OCI-LY7 (cell line): Measurements from ENCODE around the gene KCTD17. TPM values are rescaled to one million over a fixed set of nuclear protein-coding genes. Genes with fewer than 3 reads are reported as not detected.

Source experiments
- BruUV-seq: library from RNA; stranded (reverse); fragments of 400-500 nt; replicated peaks from 2 replicates; lab custom pipeline; 2021; lab: Mats Ljungman, UMichigan
- CTCF ChIA-PET: fragments of 300-600 bp; sonication (Branson Sonifier 250); formaldehyde crosslinking; loops from one replicate; lab custom pipeline; 2022; ENCODE audit warnings: antibody characterized with exemption; ENCODE audit not compliant: unreplicated experiment; lab: Charles Lee
- POLR2A ChIA-PET: fragments of 300-600 bp; sonication (Branson Sonifier 250); formaldehyde crosslinking; loops from one replicate; lab custom pipeline; 2022; ENCODE audit warnings: antibody characterized with exemption; lab: Charles Lee
- DNase-seq: peaks from one replicate; pipeline ENCODE4 v3.0.0-alpha.2; 2015; ENCODE audit warnings: low spot score
- H2AFZ ChIP-seq: fragments of 200-600 bp; sonication (generic), shearing (Covaris generic); 2 replicates; pipeline ENCODE4 v1.6.1; 2014; ENCODE audit warnings: mild to moderate bottlenecking, antibody characterized with exemption, low read length, moderate library complexity
- H3K27ac ChIP-seq: fragments of 200-600 bp; sonication (generic); 2 replicates; pipeline ENCODE4 v1.5.1; 2014; ENCODE audit warnings: mixed run types, low read depth, mild to moderate bottlenecking, moderate library complexity, low read length, inconsistent platforms; ENCODE audit not compliant: poor library complexity, severe bottlenecking
- H3K36me3 ChIP-seq: fragments of 200-600 bp; sonication (generic); 2 replicates; pipeline ENCODE4 v1.6.1; 2014; ENCODE audit warnings: mild to moderate bottlenecking, antibody characterized with exemption, low read length, moderate library complexity, mixed read lengths; ENCODE audit not compliant: insufficient read depth
- H3K4me1 ChIP-seq: fragments of 200-600 bp; sonication (generic); 2 replicates; pipeline ENCODE4 v1.5.1; 2014; ENCODE audit warnings: mild to moderate bottlenecking, low read length; ENCODE audit not compliant: insufficient read depth, poor library complexity, severe bottlenecking
- H3K4me2 ChIP-seq: fragments of 200-600 bp; sonication (generic); 2 replicates; pipeline ENCODE4 v1.6.1; 2014; ENCODE audit warnings: mild to moderate bottlenecking, low read length
- H3K4me3 ChIP-seq: fragments of 200-600 bp; sonication (generic); 2 replicates; pipeline ENCODE4 v1.5.1; 2014; ENCODE audit warnings: mild to moderate bottlenecking, low read depth, low read length; ENCODE audit not compliant: poor library complexity, severe bottlenecking
- H3K79me2 ChIP-seq: fragments of 200-600 bp; sonication (generic); 2 replicates; pipeline ENCODE4 v1.6.1; 2016; ENCODE audit warnings: low read depth, mild to moderate bottlenecking, low read length, moderate library complexity, mixed read lengths; ENCODE audit not compliant: insufficient read depth
- H3K9me2 ChIP-seq: fragments of 200-600 bp; sonication (generic); 2 replicates; pipeline ENCODE4 v1.6.1; 2016; ENCODE audit warnings: mild to moderate bottlenecking, low read length, mixed read lengths; ENCODE audit not compliant: insufficient read depth
- H3K9me3 ChIP-seq: fragments of 200-600 bp; sonication (generic); 2 replicates; pipeline ENCODE4 v1.6.1; 2014; ENCODE audit warnings: mild to moderate bottlenecking, mixed run types, low read length, mixed read lengths
- H4K20me1 ChIP-seq: fragments of 200-600 bp; sonication (generic); 2 replicates; pipeline ENCODE4 v1.6.1; 2014; ENCODE audit warnings: mild to moderate bottlenecking, antibody characterized with exemption, low read length, moderate library complexity, mixed read lengths; ENCODE audit not compliant: insufficient read depth
- CTCF ChIP-seq: fragments of 200-600 bp; sonication (generic); conservative IDR thresholded peaks from 2 replicates; pipeline ENCODE4 v1.5.1; 2014; ENCODE audit warnings: mild to moderate bottlenecking, antibody characterized with exemption, low read length, moderate library complexity, mixed read lengths
- EZH2phosphoT487 ChIP-seq: fragments of 200-600 bp; sonication (generic); IDR thresholded peaks from 2 replicates; pipeline ENCODE4 v1.6.1; 2018; ENCODE audit warnings: low read depth, borderline replicate concordance, mild to moderate bottlenecking, mixed run types, antibody characterized with exemption, low read length, moderate library complexity, mixed read lengths
- intact Hi-C: fragments of 100-400 bp; cut with micrococcal nuclease; formaldehyde crosslinking; loops from one replicate; pipeline ENCODE4 v1.10.0; 2022; ENCODE audit not compliant: unreplicated experiment
- total RNA-seq, 2 experiments: library from RNA; depleted of rRNA in 1 of 2; stranded (reverse); fragments of >200 nt in 1 of 2; shearing (Covaris generic) in 1 of 2; gene quantifications; 2 replicates each; pipeline ENCODE4 v1.2.3, GENCODE V29; 2014 to 2022

The KCTD17 gene
- total RNA-seq, 2 experiments from 2014 or later, result 17.7 to 21.7 TPM

- Histone ChIP-seq H3K9me3 (no peaks in the 10 kb centered on the region), H2AFZ (no peak overlapping the region), H3K79me2 (no peaks in the 10 kb centered on the region), H3K27ac (no peak overlapping the region), H3K9me2 (no peaks in the 10 kb centered on the region), H3K4me2 (no peak overlapping the region), H3K36me3 (no peaks in the 10 kb centered on the region), H4K20me1 (no peaks in the 10 kb centered on the region), H3K4me1 (no peaks in the 10 kb centered on the region), H3K4me3 (no peak overlapping the region)
- no peak for DNase-seq
- TF ChIP-seq CTCF (no peak), EZH2phosphoT487 (no peak)
- ChIA-PET CTCF (no interaction called here), POLR2A (no interaction called here)
- intact Hi-C loops, result no loop called here
- no TSS peak for BruUV-seq
Observed at GRCh38 chr22:37011472-37011871, 40.1 kb upstream of the KCTD17 start.

- no peak overlapping the region for H3K4me2 ChIP-seq
- no peaks in the 10 kb centered on the region for H3K9me2 ChIP-seq
- no peaks in the 10 kb centered on the region for H3K36me3 ChIP-seq
- no peak for TF ChIP-seq CTCF
- no peak for TF ChIP-seq EZH2phosphoT487
- H3K27ac ChIP-seq, result no peak overlapping the region
- H3K9me3 ChIP-seq, result no peaks in the 10 kb centered on the region
- intact Hi-C loops, result no loop called here
- no peak for DNase-seq
- H4K20me1 ChIP-seq, result no peaks in the 10 kb centered on the region
- ChIA-PET CTCF (no interaction called here), POLR2A (no interaction called here)
- BruUV-seq, result no TSS peak
- no peaks in the 10 kb centered on the region for H3K4me1 ChIP-seq
- no peak overlapping the region for H2AFZ ChIP-seq
- no peak overlapping the region for H3K4me3 ChIP-seq
- H3K79me2 ChIP-seq, result no peaks in the 10 kb centered on the region
Observed at GRCh38 chr22:37012262-37012904, 39.2 kb upstream of the KCTD17 start.

DNA sequence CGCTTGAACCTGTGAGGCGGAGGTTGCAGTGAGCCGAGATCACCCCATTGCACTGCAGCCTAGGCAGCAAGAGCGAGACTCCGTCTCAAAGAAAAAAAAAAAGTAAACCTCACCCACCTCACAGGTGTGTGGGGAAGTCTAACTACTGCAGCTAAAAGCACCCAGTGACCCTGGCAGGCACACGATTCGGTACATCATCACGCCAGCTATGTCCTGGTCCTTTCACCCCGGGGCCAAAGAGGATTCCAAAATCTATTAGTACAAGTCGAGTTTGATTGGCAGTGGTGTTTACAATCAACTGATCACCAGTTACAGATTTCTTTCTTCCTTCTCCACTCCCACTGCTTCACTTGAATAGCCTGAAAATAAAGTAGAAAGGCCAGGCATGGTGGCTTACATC is 38.6 kb upstream of the KCTD17 start:
- Histone ChIP-seq H3K9me3 (no peaks in the 10 kb centered on the region), H3K4me2 (no peak overlapping the region), H3K36me3 (no peaks in the 10 kb centered on the region), H2AFZ (no peak overlapping the region), H3K27ac (no peak overlapping the region), H3K79me2 (no peaks in the 10 kb centered on the region), H4K20me1 (no peaks in the 10 kb centered on the region), H3K4me3 (no peak overlapping the region), H3K4me1 (no peaks in the 10 kb centered on the region), H3K9me2 (no peaks in the 10 kb centered on the region)
- intact Hi-C loops, result no loop called here
- ChIA-PET POLR2A (no interaction called here), CTCF (no interaction called here)
- TF ChIP-seq EZH2phosphoT487, result no peak
- no peak for TF ChIP-seq CTCF
- BruUV-seq, result no TSS peak
- DNase-seq, result no peak
